Measurements from ENCODE around the gene SNAPC4. TPM values are rescaled to one million over a fixed set of nuclear protein-coding genes. Genes with fewer than 3 reads are reported as not detected.

SNAPC4 gene
- polyA plus RNA-seq, 2 of the 4 experiments (the other 2 are of a cell fraction), result 2.7 to 10.3 TPM

DNA sequence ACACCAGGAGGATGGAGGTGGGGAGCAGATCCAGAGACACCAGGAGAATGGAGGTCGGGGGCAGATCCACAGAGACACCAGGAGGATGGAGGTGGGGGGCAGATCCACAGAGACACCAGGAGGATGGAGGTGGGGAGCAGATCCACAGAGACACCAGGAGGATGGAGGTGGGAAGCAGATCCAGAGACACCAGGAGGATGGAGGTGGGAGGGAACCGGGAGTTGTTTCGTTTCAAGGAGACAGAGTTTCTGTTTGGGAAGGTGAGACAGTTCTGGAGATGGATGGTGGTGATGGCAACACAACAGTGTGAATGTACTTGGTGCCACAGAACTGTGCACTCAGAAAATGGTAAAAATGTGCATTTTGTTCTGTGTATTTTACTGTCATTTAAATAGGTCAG, 48.7 kb upstream of the SNAPC4 start:
- Histone ChIP-seq H3K27ac (no peak overlapping the region), H3K4me2 (no peak overlapping the region), H3K4me1 (no peaks in the 10 kb centered on the region), H3K4me3 (no peak overlapping the region), H3K9me3 (no peaks in the 10 kb centered on the region)
- ATAC-seq (no peak), DNase-seq (ENCODE audit: low read depth in 1 of 2, low spot score in 1 of 2) (no peak), FAIRE-seq (no peak)
- WGBS (ENCODE audit: missing lambda C conversion rate), result 88% methylated on average over 3 of the region's 3 CpGs
- TF ChIP-seq CTCF (IDR thresholded peaks at IDR 0.05) (no peak), ZFP36 (IDR thresholded peaks at IDR 0.05; ENCODE audit: borderline replicate concordance, partially characterized antibody) (no peak), TFCP2L1 (CRISPR knock-in tag; IDR thresholded peaks at IDR 0.05) (no peak), BCL3 (IDR thresholded peaks at IDR 0.05) (no peak), POLR2A (IDR thresholded peaks at IDR 0.05; ENCODE audit: low read length) (no peak), HDAC2 (IDR thresholded peaks at IDR 0.05) (no peak), KDM5A (IDR thresholded peaks at IDR 0.05) (no peak), MYC (IDR thresholded peaks at IDR 0.05; ENCODE audit: borderline replicate concordance, low read length) (no peak)
- CTCF ChIA-PET, result interaction anchor here (1.8 to 2.3 kb wide), 2 partner anchors 8 to 40 kb away, joined by 5 to 11 read pairs; no protein-coding TSS in a partner anchor
- POLR2A ChIA-PET, result no interaction called here

DNA sequence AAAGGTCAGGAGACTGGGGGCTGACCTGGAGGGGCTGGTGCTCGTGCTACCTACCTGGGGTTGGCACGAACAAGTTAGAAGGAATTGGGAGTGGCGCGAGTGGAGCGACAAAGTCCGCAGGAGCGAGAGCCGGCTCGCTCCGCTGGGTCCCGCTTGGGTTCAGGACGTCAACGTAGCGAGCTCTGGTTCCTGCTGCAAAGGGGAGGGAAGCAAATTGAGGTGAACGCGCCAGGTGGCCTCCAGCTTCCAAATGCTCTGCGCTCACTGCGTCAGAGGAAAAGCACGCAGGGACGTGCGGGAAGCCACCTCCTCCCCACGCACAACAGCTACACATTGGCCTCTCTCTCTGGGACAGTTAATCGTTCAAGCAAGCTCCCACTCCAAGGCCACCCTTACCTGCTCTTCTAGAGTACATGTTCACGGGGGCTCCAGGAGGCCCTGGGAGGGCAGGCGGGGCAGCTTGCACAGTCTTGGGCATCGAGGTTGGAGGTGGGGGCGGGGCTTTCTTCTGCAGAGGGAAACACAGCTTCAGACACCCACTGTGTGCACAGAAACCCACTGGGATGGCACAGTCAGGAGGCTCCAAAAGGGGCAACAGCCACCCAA, 47.3 kb upstream of the SNAPC4 start:
- H3K4me1 ChIP-seq, result no peaks in the 10 kb centered on the region
- no peak overlapping the region for H3K27ac ChIP-seq
- ATAC-seq (no peak), FAIRE-seq (no peak), DNase-seq (ENCODE audit: low read depth in 1 of 2, low spot score in 1 of 2) (no peak)
- ChIA-PET CTCF (interaction anchor here (0.9 to 1.5 kb wide), 5 partner anchors 12 to 225 kb away, joined by 3 to 4 read pairs (median 3); no protein-coding TSS in a partner anchor), POLR2A (no interaction called here)
- 96% methylated on average over 27 of the region's 27 CpGs for WGBS (ENCODE audit: missing lambda C conversion rate)
- no peak overlapping the region for H3K4me2 ChIP-seq
- TF ChIP-seq, protein P1, sequence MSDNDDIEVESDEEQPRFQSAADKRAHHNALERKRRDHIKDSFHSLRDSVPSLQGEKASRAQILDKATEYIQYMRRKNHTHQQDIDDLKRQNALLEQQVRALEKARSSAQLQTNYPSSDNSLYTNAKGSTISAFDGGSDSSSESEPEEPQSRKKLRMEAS (IDR thresholded peaks at IDR 0.05), result no peak
- TF ChIP-seq ESRRA (IDR thresholded peaks at IDR 0.05; ENCODE audit: borderline replicate concordance, low read length) (no peak), MAFK (IDR thresholded peaks at IDR 0.05; ENCODE audit: partially characterized antibody) (no peak), FOSL2 (IDR thresholded peaks at IDR 0.05) (no peak), FOSL2 (CRISPR knock-in tag; IDR thresholded peaks at IDR 0.05) (no peak), KDM1A (IDR thresholded peaks at IDR 0.05; ENCODE audit: low read depth) (no peak), E2F6 (IDR thresholded peaks at IDR 0.05; ENCODE audit: borderline replicate concordance, low read depth) (no peak), POLR2A (IDR thresholded peaks at IDR 0.05; ENCODE audit: low read length) (no peak), RNF2 (IDR thresholded peaks at IDR 0.05; ENCODE audit: borderline replicate concordance, low read depth) (no peak), EHF (CRISPR knock-in tag; IDR thresholded peaks at IDR 0.05) (no peak), HEYL (CRISPR knock-in tag; IDR thresholded peaks at IDR 0.05) (no peak), HMGXB4 (CRISPR knock-in tag; IDR thresholded peaks at IDR 0.05; ENCODE audit: borderline replicate concordance) (no peak), KDM5A (IDR thresholded peaks at IDR 0.05) (no peak), GATA3 (IDR thresholded peaks at IDR 0.05; ENCODE audit: borderline replicate concordance) (no peak), RAD21 (conservative IDR thresholded peaks at IDR 0.05 in 1 of 2, IDR thresholded peaks at IDR 0.05 in 1 of 2) (no peak), SMC3 (IDR thresholded peaks at IDR 0.05) (no peak), ZC3H11A (IDR thresholded peaks at IDR 0.05) (no peak), ZSCAN20 (CRISPR knock-in tag; IDR thresholded peaks at IDR 0.05) (no peak)
- TF ChIP-seq, protein P2, sequence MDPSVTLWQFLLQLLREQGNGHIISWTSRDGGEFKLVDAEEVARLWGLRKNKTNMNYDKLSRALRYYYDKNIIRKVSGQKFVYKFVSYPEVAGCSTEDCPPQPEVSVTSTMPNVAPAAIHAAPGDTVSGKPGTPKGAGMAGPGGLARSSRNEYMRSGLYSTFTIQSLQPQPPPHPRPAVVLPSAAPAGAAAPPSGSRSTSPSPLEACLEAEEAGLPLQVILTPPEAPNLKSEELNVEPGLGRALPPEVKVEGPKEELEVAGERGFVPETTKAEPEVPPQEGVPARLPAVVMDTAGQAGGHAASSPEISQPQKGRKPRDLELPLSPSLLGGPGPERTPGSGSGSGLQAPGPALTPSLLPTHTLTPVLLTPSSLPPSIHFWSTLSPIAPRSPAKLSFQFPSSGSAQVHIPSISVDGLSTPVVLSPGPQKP (IDR thresholded peaks at IDR 0.05; ENCODE audit: low read depth, low read length), result no peak
- H3K4me3 ChIP-seq, result no peak overlapping the region
- no peaks in the 10 kb centered on the region for H3K9me3 ChIP-seq

Measured in A549 (cell line).